AG04449 (cell line): Measurements from ENCODE around the gene TRMT13.

Experiments used
- CTCF ChIA-PET: fragments of 350-600 bp; formaldehyde crosslinking; extraction: SDS; loops from one replicate; lab custom pipeline; 2021; ENCODE audit warnings: antibody characterized with exemption; lab: Yijun Ruan, JAX
- POLR2A ChIA-PET: fragments of 400-600, 350-600 bp; formaldehyde crosslinking; extraction: SDS; loops from one replicate; lab custom pipeline; 2020; ENCODE audit warnings: antibody characterized with exemption, inconsistent platforms; lab: Yijun Ruan, JAX
- DNase-seq: peaks from one replicate; pipeline ENCODE4 v3.0.0-alpha.2; 2010; ENCODE audit warnings: low read depth, low spot score
- H3K4me3 ChIP-seq: 2 replicates; pipeline ENCODE4 v1.5.1; 2011; ENCODE audit warnings: low read depth, mild to moderate bottlenecking, control low read depth, low read length
- CTCF ChIP-seq: IDR thresholded peaks from one replicate; pipeline ENCODE4 v1.5.1; 2011; ENCODE audit warnings: mild to moderate bottlenecking, moderate library complexity, low read length, control low read depth, inconsistent platforms; ENCODE audit not compliant: insufficient read depth; ENCODE audit errors: missing control alignments

TRMT13 gene

GRCh38 chr1:100146958-100147357 is 14.0 kb downstream of the TRMT13 start:
- CTCF ChIA-PET: interaction anchor here (1.4 kb wide), 1 partner anchor 52 kb away, joined by 3 read pairs; no protein-coding TSS in a partner anchor

GRCh38 chr1:100147875-100148274 is 14.9 kb downstream of the TRMT13 start:
- no peak for DNase-seq
- POLR2A ChIA-PET: no interaction called here
- CTCF ChIA-PET: interaction anchor here (1.0 kb wide), 1 partner anchor 210 kb away, joined by 3 read pairs; no protein-coding TSS in a partner anchor
- TF ChIP-seq CTCF: no peak
- H3K4me3 ChIP-seq: no peak overlapping the region

More at GRCh38 chr1:100146958-100147357, 14.0 kb downstream of the TRMT13 start:
- no peak for DNase-seq
- POLR2A ChIA-PET: no interaction called here
- H3K4me3 ChIP-seq: no peak overlapping the region
- TF ChIP-seq CTCF: no peak

DNA sequence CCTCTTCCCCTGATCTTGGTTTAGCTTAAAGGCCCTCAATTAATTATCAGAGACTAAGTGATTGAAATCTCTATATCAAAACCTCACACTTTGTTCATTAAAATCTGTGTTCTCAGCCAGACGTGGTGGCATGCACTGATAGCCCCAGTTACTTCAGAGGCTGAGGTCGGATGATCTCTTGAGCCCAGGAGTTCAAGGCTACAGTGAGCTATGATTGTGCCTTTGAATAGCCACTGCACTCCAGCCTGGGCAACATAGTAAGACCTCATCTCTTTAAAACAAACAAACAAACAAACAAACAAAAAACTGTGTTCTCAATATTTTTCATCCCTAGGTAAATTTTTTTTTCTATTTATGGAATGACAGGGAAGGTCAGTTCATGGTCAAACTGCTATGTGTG is 18.7 kb downstream of the TRMT13 start:
- TF ChIP-seq CTCF: no peak
- ChIA-PET POLR2A (no interaction called here), CTCF (interaction anchor here (1.4 to 1.5 kb wide), 2 partner anchors 16 to 308 kb away, joined by 3 to 5 read pairs; no protein-coding TSS in a partner anchor)
- H3K4me3 ChIP-seq: no peak overlapping the region
- DNase-seq: no peak

GRCh38 chr1:100152271-100152670 is 19.3 kb downstream of the TRMT13 start:
- DNase-seq: no peak
- ChIA-PET CTCF (interaction anchor here (1.4 to 1.5 kb wide), 2 partner anchors 15 to 308 kb away, joined by 3 to 5 read pairs; no protein-coding TSS in a partner anchor), POLR2A (no interaction called here)
- TF ChIP-seq CTCF: no peak
- no peak overlapping the region for H3K4me3 ChIP-seq

DNA sequence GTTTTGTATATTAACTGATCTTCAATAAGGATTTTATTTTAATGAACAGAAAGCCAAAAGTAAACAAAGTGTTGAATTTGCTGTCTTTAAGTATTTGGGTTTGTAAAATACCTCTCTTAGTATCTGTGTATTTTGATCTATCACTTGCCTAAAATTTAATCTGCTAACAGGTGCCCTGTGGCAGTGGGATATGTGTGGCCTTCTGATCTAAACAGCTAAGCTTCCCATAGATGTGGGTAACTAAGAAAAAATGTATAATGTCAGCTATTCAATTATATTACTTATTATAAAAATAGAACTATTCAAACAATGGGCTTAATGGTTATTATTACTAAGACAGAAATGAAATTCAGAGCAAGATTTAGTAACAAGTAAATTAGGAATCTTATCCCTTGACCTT is 29.9 kb downstream of the TRMT13 start:
- TF ChIP-seq CTCF: no peak
- ChIA-PET CTCF (no interaction called here), POLR2A (no interaction called here)
- H3K4me3 ChIP-seq: no peak overlapping the region
- DNase-seq: no peak

DNA sequence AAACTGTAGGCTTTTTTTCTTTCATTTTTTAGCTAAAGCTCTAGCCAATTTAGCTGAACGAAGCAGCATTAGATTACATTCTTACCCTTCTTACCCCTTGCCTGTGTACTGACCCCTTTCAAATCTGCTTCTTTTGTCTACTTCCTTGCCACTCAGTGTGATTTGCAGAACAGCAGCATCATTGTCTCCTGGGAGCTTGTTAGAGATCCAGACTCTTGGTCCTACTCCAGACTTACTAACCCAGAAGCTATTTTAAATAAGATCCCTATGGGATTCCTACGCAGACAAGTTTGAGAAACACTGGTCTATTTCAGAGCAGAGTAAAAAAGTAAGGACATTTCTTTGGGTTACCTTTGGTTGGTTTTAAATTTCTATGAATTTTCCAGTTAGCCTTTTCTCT is 31.3 kb downstream of the TRMT13 start:
- DNase-seq: peak; percentile 71
- ChIA-PET CTCF (interaction anchor here (1.3 kb wide), 1 partner anchor 296 kb away, joined by 3 read pairs; no protein-coding TSS in a partner anchor), POLR2A (no interaction called here)
- TF ChIP-seq CTCF: no peak
- H3K4me3 ChIP-seq: no peak overlapping the region
